EL (cell line): Measurements from ENCODE around the gene TREH.

Experiments used
- DNase-seq: peaks from one replicate; pipeline ENCODE4 v3.0.0-alpha.2; 2016

The TREH gene

DNA sequence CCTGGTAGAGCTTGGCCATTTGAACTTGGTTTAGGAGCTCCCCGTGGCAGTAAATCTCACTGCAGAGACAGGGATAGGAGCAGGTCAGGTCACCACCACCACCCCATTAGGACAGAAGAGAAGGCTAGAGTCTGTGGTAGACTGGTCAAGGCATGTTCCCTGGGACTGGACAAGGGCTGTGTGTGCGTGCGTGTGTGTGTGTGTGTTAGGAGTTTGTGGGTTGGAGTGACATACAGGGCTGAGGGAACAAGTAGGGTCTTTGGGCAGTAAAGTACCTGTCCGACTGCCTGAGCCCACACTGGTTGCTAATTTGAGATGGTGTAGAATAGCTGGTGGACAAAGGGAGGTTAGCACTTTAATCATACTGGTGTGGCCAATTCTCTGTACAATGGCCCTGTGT lies 16.1 kb downstream of the TREH start:
- DNase-seq, result no peak

DNA sequence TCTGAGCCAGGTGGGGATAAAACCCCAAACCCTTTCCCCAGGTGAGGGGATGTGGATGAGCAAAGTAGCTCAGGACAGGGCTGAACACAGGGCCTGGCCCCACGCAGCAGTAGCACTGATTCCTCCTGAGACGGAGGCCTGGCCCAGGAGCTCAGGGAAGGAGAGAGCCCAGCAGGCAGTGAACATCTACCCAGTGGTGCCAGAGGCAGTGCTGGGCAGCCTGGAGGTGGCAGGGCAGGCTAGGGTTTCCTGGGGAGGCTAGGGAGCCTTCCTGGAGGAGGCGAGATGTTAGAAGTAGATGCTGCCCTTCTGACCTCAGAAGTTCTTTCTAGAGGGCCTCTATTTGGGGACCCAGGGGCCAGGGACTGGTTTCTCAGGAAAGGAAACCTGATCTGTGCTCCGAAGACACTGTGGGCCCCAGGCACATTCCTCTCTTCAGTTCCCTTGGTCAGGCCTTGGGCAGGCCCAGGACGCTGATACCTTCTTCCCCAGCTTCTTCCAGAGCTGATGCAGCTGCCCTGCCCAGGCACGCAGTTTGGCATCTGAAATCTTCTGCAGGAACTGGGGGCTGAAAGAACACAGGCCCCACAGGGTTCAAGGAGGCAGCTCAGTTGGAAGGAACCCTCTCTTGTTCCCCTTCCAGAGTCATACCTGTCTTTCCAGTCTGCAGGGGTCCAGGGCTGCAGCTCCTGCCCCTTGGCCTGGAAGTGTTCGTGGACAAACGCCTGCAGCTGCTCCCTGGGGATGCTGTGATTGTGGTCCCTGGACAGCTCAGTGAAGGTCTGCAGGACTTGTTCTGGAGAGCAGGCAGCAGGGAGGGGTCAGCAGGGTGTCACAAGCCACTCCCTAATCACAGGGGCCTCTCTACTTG lies 16.8 kb downstream of the TREH start:
- DNase-seq, result no peak

DNA sequence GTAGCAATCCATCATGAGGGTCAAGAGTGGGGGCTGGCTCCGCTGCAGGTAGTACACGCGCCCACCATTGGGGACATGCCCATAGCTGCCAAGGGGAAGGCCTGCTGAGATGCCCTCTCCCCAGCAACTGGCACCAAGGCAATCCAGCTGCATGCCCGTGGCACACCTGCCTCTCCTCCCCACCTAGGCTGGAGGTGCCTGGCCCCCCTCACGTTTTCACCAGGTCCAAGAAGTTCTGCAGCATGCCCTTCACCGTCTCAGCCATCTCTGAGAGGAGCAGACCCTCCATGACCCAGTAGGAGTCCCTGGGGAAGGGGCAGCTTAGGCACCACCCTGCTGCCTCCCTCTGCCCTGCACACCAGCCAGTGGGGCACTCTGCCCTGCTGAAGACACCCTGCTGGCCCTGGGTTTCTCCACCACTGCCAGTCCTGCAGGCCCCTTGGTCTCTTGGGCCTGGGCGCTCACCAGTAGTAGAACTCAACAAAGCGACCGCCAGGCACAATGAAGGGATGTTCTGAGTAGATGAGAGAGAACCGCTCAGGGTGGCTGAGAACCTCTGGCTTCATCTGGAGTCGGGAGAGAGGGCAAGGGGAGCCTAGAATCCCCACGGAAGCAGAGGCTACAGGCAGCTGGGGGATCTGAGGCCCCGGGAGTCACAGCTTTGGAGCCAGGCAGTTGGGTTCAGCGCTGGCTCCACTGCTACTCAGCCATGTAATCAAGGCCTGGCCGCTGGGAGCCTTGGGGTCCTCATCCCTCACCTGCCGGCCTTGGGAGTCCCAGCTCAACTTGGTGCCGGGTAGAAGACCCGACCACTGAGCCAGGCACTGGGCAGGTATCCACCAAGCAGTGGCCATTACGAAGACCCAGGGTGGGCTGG lies 17.8 kb downstream of the TREH start:
- no peak for DNase-seq

DNA sequence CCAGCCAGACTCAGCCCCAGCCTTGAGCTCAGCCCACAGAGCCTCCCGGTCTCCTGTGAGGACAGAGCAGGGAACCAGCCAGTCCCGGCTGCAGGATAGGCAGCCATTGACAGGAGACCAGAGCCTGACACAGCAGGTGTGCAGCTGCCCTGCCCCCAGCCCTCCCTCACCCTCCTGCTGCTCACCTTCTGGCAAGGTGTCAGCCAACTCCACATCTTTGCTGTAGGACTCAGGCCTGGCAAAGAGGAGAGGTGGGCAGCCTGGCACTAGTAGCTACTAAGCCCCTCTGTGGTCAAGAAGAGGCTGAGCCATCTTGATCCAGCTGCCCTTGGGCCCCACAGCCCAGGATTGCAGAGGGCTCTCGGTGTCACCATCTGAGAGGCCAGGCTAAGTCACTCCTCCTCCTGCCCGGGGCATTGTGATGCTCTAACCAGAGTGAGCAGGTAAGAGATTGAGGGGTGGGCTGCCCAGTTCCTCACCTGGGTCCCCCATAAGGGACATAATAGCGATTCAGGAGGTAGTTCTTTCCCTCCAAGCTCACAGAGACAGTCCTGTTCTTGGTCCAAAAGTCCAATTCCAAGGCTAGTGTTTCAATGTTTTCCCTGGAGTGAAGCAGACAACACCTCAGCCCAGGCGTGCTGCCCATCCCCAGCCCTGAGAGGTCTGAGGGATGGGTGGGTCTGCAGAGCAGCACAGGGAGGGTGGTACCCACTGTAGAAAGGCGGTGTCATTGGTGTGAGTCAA lies 18.6 kb downstream of the TREH start:
- DNase-seq, result no peak

DNA sequence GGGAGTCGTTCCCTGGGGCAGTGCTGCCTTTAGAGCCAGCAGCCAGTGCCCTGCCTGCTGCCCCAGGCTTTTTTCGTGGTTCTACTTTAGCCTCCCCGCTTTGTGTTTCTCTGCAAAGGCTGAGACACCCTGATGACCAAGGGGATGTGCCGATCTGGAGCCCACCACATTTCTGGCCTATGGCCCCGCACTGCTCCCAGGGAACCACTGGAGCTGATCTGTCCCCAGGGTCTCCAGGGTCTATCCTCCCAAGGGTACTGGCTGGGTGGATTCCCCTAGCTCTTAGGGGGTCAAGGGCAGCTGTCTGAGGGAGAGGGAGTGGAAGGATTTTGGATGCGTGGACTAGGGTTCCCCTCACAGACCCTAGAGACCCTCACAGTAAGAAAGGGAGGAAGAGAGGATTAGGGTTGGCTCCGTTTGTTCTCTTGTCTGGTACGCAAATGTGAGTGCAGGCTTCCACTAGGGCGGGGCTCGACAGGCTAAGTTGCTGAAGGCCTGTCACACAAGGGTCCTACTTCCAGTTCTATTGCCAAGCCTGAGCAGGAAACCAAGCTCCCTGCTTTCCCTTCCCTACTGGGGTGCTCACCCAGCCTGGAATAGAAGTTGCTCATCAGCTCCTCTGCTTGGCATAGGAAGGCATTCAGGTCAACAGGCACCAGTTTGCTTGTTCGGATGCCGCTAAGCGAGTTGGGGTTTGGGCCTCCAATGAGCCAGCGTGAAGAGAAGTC lies 19.3 kb downstream of the TREH start:
- no peak for DNase-seq

DNA sequence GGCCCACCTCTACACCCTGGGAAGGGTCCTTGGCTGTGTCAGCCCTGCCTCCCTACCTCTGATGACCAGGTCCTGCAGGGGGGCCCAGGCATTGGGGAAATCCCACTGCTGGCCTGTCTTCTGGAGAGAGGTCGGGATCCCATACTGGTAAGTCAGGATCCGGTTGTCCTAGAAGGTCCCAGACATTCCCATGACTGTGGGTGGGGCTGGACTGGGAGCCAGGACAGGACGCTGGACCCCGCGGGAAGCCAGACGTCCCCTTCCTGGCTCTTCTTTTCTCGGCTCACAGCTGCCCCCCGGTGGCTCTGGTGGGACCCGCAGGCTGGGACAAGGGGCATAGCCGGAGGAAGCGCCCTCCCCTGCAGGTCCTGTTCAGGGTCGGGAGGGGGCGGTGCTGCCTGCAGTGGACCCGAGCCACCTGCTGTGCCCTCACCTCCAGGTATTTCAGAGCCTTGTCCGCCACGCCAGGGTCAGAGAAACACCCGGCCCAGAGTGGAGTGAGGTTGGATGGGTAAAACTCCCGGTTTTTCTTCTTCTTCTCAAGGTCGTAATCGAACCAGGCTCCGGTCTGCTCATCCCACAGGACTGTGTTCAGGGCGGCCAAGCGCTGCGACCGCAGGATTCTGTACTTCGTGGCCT lies 20.0 kb downstream of the TREH start:
- DNase-seq, result peak; percentile 84

DNA sequence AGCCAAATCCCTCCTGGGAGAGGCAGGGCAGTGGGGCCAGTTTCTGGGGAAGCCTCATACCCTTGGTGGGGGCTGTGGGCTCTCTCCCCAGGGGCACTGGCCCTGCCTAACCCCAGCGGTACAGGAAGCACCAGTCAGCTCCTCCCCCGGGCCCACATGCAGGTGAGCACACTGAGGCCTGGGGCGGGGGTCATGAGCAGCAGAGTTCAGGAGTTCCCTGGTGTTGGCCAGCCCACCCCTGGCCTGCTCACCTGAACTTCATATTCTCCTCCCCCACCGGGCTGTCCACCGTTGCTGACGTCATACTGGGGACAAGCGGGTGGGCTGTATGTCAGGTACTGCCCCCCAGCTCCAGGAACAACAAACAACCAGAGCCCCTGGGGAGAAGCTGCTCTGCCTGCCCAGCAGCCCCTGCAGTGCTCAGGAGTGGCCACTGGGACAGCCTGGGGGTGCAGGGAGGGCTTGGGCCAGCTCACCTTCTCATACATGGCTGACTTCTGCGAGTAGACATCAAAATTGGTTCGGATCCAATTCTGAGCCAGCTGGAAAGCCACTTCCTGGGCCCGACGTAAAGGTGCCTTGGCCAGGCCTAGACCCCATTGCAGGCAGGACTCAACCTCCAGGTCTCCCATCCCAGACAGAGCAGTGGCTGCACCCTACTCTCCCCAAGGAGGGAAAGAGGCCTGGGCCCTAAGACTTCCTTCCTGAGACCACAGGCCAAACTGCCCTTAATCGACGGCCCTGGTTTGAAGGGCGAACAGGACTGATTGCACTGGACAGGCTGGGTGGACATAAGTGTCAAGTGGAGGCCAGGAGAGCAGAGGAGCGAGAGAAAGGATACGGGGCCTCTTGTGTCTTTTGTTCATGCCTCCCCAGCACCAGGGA lies 20.8 kb downstream of the TREH start:
- DNase-seq, result no peak

DNA sequence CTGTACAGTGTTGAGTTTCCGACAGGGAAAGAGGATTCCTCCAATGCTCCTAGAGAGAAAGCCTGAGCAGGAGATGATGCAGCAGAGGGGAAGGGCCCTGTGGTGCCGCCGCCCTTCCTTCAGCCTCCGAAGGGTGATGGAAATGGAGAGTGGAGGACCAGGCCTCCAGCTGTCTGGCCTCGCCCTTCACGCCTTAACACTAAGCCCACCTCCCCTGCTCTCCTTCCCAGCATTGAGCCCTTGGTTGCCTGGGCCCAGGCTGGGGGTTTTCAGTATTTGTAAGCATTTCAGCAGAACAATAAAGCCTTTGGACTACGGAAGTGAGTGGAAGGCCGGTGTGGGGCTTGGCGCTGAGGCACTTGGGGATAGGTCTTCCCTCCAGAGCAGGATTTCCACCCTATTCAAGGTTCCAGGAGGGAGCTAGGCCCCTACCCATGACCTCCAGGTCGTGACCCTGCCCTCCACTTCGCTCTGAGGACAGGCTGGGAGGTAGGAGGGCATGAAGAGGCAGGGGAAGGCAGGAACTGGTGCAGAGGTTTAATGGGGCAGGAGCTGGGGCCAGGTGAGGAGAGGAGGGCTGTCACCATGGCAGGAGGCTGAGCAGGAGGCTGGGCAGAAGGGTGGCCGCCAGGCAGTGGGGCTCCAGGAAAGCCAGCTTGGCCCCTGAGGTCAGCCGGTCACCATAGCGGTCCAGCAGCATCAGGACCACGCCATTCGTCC lies 21.6 kb downstream of the TREH start:
- DNase-seq, result no peak

DNA sequence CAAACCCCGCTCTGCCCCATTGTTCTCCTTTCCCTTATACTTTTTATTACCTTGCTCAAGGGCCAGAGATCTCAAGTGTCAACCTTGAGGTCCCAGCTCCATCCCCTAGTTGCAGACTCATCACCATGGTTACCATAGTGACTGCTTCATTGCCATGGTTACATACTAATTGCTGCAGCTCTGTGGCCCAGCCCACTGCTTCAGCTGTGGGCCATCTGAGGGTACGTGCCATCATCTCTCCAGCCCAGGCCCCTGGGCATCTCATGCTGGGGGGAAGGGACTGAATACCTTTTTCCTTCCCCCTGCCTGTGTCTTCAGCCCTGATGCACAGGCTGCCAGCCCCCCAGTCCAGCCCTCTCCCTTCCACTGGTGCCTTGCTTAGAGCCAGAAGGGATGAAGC lies 22.2 kb downstream of the TREH start:
- DNase-seq, result no peak

DNA sequence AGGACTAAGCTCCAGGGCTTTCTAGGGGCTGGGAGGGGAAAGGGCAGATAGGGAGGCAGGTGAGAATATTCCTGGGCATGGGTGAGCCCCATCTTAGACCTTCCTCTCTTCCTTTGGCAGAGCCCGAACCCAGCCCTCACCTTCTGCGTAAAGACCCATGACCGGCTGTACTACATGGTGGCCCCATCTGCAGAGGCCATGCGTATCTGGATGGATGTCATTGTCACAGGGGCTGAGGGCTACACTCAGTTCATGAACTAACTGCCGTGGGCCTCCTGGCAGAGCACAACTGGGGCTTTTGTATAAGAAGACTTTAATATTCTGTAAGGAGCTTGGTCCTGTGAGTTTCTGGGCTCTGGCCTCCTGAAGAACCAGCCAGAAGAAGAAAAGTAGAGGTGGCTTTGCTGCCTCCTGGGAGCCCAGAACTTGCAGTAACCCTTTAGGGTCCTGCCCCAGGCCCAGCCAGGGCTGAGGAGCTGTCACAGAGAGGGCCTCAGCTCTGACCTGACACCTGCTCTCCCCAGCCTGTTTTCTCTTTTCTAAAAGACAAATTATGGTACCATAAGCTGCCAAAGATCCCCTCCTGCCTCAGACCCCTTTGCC lies 22.8 kb downstream of the TREH start:
- no peak for DNase-seq

DNA sequence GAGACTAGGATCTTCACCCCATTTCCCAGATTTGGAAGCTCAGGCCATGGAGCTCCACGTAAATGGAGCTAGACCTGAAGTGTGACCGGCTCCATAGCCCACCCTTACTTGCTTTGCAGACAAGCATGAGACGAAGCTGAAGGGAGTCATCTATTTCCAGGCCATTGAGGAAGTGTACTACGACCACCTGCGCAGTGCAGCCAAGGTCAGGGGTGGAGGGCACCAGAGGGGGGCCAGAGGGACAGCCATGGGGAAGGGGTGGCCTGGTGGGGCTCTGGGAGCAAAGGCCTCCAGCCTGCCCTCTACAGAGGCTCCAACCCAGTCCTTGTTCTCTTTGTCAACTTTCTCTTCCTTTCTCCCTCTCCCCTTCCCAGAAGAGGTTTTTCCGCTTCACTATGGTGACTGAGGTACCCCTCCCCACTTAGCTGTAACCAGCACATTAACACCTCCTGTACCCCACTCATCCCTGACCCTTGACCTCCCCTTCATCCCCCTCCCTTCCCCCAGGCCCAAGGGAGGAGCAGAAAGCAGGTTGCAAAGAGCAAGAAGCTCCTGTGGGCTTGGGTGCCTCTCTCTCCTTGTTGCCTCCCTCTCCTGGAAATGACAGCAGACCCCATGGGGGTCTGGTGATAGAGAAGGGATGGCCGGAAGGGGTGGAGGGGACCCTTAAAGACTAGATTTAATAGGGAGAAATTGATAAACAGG lies 23.8 kb downstream of the TREH start:
- DNase-seq, result no peak

DNA sequence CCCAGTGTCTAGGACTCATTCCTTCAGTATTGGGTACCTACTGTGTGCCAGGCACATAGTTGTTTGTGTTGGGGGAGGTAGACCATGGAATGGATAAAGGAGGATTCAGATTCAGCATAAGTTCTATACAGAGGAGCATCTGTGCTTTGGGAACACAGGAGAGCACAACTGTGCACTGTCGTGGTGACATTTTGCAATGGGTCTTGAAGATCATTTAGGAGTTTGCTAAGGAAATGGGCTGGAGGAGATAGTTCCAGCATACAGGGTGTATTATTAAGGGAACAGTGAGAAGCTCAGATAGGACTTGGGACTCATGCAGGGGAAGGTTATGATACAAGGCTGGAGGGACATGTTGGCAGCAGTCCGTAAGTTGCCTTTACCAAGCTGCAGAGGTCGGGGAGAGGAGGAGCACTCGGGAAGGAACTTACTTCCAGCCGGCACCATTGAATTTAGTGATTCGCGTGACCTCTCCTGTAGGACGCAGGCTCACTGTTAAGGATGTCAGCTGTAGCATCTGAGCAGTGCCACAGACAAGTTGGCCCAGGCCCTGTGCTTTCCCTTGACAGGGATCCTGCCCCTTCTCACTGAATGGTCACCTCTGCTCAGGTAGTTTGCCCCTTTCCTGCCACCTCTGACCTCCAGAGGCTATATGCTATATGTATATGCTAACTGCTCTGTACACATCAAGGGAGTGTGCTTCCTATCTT lies 25.6 kb downstream of the TREH start:
- DNase-seq, result no peak

DNA sequence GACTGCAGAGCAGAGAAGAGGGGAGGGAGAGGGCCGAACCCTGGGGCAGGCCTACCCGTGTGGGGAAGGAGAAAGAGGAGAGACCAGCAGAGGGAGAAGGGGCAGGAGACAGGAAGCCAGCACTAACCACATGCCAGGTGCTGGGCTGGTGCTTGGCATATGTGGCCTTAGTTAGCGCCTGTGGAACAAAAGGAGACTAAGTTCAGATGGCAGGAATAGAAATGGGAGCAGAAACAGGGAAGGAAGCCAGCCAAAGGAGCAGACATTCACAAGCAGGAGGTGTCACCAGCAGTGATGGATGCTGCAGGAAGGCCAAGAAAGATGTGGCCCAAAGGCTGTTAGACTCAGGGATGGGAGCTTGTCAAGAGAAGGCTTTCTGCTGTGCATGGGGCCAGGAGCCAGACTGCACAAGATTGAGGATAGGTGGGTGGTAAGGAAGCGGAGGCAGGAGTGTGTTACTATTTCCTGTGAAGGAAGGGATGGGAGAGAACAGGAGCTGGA lies 26.7 kb downstream of the TREH start:
- DNase-seq, result no peak

DNA sequence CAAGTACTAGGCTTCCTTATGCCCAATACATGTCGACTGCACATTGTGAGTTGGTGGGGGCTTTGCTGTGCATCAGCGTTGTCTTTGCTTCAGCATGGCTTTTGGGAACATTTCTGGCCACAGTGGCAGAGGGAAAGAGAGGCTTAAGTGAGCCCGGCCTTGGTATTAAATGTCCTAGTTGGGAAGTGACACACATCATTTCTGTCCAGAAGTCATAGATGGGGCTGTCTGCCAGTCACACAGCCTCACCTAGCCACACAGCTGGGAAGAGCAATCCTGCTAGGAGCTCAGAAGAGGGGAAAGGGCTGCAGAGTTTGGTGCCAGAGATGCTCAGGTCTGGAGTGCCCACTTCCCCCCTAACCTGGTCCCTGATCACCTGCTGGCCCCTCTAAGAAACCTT lies 27.6 kb downstream of the TREH start:
- DNase-seq, result no peak

DNA sequence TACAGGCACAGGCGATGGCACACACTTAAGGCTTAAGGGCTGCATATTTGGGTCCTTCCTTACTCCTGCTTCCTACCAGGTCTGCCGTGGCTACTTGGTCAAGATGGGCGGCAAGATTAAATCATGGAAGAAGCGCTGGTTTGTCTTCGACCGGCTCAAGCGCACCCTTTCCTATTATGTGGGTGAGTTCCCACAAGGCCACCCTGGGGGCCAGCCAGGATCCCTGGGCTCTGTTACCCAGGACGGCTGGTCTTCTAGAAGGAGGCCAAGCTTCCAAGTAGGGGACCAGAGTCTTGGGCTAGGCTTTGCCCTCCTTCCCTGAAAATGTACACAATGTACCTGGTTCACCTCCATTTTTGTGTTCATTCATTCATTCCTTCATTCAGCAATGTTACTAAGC lies 29.1 kb downstream of the TREH start:
- DNase-seq, result no peak

DNA sequence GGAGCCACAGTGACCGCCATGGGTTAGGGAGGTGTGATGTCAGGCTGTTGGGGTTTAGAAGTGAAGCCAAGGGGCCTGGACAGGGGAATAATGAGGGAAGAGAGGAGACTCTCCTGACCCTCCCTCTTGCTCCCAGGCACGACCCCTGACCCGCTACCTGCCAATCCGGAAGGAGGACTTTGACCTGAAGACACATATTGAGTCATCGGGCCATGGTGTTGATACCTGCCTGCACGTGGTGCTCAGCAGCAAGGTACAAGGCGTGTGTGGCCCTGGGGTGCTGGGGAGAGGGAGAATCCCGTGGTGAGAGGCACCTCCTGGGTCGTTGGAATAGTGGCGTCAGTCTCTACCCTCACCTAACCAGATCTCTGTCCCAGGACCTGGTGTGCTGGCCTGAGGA lies 29.5 kb downstream of the TREH start:
- no peak for DNase-seq

DNA sequence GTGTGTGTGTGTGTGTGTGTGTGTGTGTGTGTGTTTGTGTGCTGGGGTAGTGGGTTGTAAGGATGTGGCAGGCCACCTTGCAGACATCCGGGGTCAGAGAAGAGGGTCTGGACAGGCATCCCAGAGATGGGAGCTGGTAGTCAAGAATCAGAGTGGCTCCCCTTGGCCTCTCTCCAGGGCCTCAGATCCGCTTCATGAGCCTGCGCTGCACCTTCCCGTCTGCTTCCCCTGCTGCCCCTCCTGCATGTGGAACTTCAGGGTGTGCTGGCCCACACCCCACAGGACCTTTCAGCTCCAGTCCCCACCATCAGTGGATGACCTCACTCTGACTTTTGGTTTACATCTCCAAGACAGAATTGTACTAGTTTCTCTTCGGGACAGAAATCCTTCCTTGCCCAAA lies 31.2 kb downstream of the TREH start:
- DNase-seq, result no peak

DNA sequence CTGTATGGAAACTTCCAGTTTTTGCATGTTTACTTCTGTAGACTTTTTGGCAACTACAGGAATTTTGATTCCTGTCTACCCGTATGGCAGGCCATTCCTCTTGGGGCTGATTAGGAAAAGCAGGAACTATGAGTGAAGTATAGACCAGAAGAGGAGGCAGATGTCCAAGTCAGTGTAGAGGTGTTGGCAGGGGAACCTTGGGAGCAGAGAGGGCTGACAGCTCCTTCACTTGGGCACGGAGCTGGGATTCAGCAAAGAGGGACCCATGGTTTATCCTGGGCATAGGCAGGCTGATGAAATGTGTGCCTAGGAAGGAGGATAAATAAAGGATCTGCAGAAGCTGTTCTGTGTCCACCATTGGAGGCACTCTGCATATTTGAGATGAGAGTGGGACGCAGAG lies 33.1 kb downstream of the TREH start:
- no peak for DNase-seq
